ENCODE results near the gene GARRE1.
"Not testable (repeated sequence)": the region's sequence is repeated elsewhere in the genome, so short reads cannot be mapped to it uniquely, and the experiment has no call there.

Gene GARRE1

DNA sequence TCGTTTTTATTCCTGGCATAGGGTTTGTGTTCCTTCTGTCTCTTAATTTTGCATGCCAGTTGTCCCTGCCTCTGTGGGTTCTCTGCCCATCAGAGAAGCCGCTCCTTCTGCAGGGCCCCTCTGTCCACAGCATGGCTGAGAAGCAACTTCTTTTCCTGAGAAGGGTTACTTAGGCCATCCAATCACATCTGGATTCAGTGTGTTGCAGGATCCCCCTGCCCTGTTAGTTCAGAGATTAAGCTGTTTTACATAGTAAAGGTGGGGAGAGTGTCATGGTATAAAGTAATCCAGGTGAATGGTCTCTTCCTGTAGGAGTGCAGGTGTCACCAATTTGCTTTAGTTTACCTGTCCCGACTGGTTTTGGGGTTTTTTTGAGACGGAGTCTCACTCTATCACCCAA, 22.9 kb upstream of the GARRE1 start:
- DNase-seq (ENCODE audit: low spot score), result no peak

DNA sequence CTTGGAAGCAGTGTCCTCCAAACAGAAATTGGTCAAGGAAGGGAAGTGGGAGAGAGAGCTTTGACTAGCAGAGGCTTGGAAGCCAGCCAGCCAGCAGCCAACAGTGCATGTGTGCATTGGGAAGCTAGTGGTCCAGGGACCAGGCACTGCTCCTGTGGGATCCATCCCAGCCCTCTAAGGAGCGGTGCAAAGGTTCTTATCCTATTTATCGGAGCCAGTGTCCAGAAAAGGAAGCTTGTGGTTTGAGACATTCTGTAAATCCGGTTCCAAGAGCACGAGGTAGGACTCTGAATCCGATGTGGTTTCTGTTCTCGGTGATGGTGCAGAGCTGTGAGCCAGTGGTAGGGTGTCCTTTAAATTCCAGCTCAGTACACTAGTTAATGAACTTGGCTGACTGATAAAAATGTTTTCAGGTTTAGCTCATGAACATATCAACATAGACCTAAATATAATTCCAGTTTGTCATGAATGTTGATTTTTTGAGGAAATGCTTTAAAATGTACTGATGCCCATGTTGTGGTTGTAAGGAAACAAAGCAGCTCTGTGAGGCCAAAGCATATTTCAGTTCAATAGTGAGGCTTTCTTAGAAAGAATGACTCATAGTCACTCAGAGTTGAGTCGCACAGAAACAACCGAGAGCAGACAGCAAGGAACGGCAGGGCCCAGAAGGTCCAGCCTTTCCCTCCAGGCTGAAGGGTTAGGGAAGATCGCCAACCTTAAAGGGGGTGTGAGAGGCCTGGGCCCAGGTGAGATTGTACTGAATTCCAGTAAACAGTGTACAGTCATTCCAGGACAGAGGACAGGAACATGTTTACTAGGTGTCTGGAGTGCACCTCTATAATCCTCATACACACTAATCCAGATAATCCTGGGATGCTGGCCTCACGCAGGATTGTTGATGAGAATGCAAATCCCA, 21.5 kb upstream of the GARRE1 start:
- peak; percentile 23 for DNase-seq (ENCODE audit: low spot score)

DNA sequence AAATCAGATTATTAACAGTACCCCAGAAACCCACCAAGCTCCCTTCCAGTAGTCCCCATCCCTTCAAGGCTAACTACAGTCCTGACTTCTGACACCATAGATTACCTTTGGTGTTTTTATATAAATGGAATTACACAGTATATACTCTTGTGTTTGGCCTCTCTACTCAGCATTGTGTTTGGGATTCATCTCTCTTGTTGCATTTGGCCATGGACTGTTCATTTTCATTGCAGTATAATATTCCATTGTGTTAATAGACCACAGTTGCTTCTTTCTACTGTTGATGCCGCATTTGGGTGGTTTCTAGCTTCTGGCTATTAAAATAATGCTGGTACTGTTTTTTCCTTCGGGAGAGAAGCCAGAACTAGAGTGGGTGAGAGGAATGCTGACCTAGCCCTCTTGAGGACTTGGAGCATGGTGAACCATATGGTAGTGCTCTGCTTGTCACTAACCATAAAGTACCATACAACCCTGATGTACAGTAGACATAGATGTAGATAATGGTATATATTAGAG, 18.9 kb upstream of the GARRE1 start:
- DNase-seq (ENCODE audit: low spot score), result no peak

DNA sequence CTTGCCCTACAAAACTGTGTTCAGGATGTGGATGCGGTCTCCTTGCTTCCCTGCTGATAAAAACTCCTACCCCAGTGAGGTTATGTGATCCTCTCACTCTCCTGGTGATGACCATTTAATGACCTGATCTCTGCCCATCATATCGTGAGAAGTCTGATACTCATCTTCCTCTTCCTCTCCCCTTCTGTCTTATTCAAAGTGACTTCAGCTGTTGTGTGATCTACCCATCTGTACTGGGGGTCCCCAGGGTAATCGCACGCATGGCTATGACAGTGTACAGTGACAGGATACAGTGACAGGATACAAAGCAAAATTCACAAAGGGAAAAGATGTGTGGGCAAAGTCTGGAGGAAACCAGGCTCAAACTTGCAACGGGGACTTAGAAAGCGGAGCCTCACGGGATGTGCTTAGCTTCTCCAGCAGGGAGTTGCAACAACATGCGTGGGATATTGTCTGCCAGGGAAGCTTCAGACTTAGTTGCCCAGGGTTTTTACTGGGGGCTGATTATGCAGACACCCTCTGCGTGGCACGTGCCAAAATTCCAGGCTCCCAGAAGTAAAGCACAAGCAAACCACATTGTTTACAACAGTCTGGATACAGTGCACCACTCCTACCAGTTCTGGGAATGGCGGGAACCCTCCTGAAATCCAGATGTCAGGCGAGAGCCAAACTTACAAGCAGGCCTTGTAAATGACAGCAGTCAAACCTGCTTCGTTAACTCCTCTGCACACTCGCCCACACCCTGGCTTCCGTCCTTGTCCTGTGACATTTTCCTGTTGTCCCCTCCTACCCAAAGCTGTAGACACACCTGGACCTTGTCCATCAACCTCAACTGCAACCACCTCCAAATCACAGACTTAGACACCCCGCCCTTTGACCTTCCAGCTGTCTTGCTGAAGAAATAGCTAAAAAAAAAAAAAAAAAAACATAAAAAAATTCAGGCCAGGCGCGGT, 18.0 kb upstream of the GARRE1 start:
- no peak for DNase-seq (ENCODE audit: low spot score)

DNA sequence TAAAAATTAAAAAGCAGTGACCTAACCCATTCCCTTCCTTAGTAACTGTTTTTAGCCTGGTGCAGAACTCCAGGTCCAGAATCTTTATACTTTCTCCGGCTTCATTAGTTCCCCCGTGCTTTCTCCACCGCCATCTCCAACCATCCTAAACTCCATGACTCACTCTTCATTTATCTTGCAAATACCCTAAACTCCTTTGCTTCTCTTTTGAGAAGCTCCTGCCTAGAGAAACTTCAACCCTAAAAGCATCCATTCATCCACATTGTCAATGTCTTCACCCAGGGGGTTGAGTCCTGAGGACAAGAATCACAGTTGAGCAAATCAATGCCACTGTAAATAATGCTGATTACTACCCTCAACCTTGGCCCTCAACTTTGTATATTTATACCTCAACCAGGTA, 17.1 kb upstream of the GARRE1 start:
- DNase-seq (ENCODE audit: low spot score), result no peak

DNA sequence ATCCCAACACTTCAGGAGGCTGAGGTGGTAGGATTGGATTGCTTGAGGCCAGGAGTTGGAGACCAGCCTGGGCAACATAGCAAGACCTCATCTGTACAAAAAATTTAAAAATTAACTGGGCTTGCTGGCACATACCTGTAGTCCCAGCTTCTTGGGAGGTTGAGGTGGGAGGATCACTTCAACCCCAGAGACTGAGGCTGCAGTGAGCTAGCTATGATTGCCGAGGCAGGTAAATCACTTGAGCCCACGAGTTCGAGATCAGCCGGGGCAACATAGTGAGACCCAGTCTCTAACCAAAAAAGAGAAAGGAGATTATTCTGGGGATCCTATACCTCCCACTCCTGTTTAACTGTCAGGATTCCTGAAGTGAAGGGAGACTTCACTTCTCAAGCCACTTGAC, 16.4 kb upstream of the GARRE1 start:
- no peak for DNase-seq (ENCODE audit: low spot score)

DNA sequence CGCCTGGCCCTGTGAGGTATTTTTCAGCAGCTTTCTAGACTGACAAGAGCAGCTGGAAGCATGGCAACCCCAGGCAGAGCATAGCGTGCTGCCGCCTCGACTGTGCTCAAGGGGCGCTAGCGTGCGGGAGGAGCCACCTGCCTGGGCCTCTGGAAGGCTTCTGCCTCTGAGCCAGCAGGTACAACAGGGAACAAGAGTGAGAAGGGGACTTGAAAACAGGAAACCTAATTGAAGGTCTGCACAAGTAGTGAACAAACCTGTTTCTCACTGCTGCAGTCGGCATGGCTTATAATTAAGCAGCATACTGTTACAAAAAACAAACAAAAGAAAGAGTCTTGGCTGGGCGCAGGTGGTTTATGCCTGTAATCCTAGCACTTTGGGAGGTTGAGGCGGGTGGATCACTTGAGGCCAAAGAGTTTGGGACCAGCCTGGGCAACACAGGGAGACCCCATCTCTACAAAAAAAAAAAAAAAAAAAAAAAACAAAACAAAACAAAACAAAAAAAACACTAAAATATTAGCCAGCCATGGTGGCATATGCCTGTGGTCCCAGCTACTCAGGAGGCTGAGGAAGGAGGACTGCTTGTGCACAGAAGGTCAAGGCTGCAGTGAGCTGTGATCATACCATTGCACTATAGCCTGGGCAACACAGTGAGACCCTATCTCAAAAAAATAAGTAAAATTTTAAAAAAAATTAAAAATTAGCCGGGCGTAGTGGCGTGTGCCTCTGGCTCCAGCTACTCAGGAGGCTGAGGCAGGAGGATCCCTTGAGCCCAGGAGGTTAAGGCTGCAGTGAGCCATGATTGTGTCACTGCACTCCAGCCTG, 12.6 kb upstream of the GARRE1 start:
- no peak for DNase-seq (ENCODE audit: low spot score)

DNA sequence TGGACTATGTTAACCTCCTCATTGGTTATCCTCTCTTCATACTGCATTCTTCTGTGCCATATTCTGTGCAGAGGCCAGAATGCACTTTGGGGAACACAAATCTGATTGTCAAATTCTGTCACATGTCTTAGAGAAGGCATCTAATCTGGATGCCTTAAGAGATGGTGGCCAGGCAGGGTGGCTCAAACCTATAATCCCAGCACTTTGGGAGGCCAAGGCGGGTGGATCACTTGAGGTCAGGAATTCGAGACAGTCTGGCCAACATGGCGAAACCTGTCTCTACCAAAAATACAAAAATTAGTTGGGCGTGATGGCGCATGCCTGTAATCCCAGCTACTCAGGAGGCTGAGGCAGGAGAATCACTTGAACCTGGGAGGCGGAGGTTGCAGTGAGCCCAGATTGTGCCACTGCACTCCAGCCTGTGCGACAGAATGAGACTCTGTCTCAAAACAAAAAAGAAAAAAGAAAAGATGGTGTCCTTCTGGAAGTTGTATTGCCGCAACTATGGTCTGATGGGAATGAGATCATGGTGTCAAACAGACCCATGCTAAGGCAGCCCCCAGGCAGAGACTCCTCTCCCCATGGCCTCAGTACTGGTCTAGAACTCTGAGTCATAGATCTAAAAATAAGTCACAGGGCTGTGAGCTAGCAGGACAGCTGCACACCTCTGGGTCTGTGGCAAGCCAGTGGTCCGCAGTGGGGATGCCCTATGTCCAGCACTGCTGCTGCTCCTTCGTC, 11.0 kb upstream of the GARRE1 start:
- DNase-seq (ENCODE audit: low spot score), result not testable (repeated sequence)

DNA sequence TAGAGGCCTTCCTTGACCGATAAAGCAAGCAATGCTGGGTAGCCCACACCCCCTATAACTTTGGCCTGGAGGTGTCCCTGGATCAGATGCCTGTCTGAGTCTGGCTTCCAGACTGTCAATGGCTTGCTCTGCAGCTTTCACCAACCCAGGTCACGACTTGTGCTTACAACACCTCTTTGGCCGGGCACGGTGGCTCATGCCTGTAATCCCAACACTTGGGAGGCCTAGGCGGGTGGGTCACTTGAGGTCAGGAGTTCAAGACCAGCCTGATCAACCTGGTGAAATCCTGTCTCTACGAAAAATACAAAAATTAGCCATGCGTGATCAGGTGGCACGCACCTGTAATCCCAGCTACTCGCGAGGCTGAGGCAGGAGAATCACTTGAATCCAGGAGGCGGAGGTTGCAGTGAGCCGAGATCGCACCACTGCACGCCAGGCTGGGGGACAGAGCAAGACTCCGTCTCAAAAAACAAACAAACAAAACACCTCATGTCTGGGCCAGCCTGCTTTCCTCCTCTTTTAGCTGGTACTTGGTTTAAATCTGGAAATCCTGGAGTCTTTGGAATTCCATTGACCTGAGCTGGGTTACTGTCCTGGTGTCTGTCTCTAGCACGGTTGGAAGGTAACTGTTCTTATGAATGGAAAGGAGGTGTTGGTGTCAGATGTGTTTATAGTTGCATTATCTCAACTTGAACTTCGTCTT, 10.3 kb upstream of the GARRE1 start:
- DNase-seq (ENCODE audit: low spot score), result no peak

DNA sequence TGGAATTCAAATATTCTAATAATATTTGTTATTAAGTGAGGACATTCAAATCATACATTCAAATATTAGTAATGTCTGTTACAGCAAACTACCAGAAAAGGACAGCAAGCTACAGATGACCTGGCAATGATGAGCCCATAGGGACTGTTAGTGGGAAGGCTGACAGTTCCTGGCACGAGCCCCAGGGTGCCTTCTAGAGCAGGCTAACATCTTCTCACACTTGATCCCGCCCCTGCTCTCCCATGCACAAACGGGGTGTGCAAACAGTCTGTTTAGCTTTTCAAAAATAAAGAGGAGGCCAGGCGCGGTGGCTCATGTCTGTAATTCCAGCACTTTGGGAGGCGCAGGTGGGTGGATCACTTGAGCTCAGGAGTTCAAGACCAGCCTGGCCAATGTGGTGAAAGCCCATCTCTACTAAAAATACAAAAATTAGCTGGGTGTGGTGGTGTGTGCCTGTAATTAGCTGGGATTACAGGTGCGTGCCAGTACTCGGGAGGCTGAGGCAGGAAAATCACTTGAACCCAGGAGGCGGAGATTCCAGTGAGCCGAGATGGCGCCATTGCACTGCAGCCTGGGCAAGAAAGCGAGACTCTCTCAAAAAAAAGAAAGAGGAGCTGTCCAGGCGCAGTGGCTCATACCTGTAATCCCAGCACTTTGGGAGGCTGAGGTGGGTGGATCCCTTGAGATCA, 9.6 kb upstream of the GARRE1 start:
- DNase-seq (ENCODE audit: low spot score), result no peak

DNA sequence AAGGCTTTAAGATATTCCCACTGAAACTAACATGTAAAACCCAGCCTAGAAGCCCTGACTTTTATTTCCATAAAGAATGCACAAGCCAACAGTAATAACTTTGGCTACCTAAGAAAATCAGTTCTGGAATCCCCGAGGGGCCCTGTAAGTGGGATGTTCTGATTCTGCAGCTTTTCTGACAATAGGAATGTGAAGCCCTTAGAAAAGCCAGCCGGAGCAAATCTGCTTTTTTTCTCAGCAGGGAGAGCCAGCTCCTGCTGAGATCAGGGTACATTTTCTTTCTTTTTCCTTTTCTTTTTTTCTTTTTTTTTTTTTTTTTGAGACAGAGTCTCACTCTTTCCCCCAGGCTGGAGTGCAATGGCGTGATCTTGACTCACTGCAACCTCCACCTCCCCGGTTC, 8.0 kb upstream of the GARRE1 start:
- DNase-seq (ENCODE audit: low spot score), result no peak

DNA sequence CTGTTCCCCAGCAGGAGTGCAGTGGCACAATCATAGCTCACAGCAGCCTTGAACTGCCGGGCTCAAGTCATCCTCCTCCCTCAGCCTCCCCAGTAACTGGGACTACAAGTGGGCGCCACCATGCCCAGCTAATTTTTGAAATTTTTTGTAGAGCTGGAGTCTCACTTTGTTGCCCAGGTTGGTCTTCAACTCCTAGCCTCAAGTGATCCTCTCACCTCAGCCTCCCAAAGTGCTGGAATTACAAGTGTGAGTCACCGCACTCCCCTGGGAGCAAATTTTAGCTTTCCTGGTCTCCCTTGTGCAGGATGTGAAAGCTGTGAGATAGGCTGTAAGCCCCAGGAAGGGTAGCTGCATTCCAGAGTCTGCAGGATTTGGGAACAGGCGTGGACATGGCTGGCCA, 5.4 kb upstream of the GARRE1 start:
- DNase-seq (ENCODE audit: low spot score), result no peak

DNA sequence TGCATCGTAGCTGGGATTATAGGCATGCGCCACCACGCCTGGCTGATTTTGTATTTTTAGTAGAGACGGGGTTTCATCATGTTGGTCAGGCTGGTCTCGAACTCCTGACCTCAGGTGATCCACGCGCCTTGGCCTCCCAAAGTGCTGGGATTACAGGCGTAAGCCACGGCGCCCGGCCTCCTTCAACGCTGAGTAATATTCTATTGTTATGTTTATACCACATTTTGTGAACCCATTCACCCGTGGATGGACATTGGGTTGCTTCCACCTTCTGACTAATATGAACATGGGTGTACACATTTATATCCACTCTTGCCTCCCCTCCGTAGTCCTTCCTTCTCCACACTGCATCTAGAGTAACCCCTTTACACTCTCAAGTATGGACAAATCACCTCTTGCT, 1.2 kb upstream of the GARRE1 start:
- DNase-seq (ENCODE audit: low spot score), result not testable (repeated sequence)

DNA sequence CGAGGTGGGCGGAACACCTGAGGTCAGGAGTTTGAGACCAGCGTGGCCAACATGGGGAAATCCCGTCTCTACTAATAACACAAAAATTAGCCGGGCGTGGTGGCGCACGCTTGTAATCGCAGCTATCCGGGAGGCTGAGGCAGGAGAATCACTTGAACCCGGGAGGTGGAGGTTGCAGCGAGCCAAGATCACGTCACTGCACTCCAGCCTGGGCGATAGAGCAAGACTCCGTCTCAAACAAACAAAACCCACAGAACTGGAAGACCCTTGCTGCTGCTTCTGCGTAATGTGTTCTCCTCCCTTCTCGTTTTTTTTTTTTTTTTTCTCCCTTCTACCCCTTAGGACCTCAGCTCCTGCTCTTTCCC, 691 bp upstream of the GARRE1 start:
- not testable (repeated sequence) for DNase-seq (ENCODE audit: low spot score)

DNA sequence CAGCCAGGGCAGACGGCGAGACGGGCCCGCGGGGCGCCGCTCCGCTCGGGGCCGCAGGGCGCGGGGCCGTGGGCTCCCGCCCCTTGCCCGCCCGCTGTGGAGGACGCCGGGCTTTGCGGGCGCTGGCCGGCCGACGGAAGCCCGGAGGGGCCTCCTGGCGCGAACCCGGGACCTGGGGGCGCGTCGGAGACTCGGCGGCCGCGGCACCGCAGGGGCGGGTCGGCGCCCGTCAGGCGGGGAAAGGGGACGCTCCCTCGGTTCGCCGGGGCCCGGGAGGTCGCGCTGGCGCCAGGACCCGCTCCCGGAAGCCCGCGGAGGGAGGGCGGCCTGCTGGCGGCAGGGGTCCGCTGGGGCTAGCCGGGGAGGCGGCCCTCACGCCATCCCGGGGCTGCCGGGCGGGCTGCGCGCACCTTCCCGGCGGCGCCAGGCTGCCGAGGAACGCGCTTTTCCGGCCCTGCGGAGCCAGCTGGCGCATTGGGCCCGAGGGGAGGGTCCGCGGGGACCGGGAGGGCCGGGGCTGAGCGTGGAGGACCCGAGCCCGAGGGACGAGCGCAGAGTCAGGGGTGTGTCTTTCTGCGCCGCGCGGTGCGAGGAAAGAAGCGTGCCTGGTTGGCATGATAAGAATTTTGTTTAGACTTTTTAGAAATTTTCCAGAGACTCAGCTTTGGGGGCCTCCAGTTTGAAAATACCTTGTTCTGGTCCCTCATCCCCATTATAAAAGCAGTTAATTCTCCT, 511 bp downstream of the GARRE1 start:
- DNase-seq (ENCODE audit: low spot score), result peak; percentile 4

DNA sequence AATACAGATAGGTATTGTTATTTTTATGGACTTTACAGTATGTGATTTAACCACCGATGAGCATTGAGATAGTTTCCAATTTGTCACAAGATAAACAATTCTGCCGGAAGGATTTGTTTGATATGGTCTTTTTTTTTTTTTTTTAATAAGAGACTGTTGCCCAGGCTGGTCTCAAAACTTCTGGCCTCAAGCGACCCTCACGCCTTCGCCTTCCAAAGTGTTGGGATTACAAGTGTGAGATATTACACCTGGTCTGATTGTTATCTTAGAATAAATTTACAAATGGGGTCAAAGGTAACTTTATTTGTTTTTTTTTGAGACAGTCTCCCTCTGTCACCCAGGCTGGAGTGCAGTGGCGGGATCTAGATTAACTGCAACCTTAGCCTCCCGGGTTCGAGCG, 1.2 kb downstream of the GARRE1 start:
- DNase-seq (ENCODE audit: low spot score), result no peak

DNA sequence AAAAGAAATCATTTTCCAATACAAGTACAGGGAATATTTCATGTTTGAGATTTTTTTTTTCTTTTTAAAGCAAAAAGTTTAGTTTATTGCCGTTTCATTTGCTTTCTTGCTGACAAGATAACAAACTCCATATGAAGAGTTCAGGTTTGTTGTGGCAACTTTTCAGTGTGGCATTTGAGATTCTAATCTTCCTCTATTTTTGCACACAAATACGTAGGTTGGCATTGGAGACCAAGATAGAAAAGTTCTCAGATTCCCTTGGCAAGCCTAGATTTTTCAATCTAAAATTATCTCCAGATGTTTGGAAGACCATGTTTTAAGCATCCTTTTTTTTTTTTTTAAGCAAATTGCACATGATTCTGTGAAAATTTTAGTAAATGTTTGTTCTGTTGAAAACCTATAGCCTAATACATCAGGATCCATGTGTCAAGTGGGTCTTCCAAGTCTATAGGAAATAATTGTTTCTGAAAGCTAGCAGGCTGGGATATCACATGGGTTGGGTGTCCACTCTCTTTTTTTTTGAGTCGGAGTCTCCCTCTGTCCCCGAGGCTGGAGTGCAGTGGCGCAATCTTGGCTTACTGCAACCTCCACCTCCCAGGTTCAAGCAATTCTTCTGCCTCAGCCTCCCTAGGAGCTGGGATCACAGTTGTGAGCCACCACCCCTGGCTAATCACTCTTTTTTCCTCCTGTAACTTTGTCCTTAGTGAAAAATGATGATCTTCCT, 2.6 kb downstream of the GARRE1 start:
- no peak for DNase-seq (ENCODE audit: low spot score)

DNA sequence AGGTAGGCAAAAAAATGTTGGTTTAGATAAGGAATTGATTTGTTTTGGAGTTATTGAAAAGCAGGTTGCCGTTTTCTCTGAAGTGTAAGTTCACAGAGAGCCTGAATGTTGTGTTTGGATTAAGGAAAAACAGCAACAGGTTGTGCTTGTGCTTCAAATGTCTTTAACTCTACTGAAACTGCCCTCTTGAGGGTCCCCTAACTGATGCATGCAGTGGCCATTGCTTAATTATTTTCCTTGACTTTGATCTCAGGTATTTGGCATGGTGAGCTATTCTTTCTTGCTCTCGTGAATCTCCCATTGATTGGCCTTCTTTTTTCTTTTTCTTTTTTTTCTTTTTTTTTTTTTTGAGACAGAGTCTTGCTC, 3.2 kb downstream of the GARRE1 start:
- no peak for DNase-seq (ENCODE audit: low spot score)
